ENCODE results near the gene PCDHA12.
"Not testable (repeated sequence)": the region's sequence is repeated elsewhere in the genome, so short reads cannot be mapped to it uniquely, and the experiment has no call there.

Gene PCDHA12

GRCh38 chr5:140875085-140876065 is at the start of gene PCDHA12:
PCDHA12 (plus strand) TSS chr5:140875308; CDS start chr5:140875473, 165 bp downstream.
- no peak for DNase-seq (ENCODE audit: low read depth)
- TF ChIP-seq, protein P1, sequence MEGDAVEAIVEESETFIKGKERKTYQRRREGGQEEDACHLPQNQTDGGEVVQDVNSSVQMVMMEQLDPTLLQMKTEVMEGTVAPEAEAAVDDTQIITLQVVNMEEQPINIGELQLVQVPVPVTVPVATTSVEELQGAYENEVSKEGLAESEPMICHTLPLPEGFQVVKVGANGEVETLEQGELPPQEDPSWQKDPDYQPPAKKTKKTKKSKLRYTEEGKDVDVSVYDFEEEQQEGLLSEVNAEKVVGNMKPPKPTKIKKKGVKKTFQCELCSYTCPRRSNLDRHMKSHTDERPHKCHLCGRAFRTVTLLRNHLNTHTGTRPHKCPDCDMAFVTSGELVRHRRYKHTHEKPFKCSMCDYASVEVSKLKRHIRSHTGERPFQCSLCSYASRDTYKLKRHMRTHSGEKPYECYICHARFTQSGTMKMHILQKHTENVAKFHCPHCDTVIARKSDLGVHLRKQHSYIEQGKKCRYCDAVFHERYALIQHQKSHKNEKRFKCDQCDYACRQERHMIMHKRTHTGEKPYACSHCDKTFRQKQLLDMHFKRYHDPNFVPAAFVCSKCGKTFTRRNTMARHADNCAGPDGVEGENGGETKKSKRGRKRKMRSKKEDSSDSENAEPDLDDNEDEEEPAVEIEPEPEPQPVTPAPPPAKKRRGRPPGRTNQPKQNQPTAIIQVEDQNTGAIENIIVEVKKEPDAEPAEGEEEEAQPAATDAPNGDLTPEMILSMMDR (IDR thresholded peaks at IDR 0.05; ENCODE audit: low read depth, low read length, missing control alignments) = no peak
- H3K4me3 ChIP-seq (ENCODE audit: low read depth, low read length) = no peak within 1 kb of the TSS

DNA sequence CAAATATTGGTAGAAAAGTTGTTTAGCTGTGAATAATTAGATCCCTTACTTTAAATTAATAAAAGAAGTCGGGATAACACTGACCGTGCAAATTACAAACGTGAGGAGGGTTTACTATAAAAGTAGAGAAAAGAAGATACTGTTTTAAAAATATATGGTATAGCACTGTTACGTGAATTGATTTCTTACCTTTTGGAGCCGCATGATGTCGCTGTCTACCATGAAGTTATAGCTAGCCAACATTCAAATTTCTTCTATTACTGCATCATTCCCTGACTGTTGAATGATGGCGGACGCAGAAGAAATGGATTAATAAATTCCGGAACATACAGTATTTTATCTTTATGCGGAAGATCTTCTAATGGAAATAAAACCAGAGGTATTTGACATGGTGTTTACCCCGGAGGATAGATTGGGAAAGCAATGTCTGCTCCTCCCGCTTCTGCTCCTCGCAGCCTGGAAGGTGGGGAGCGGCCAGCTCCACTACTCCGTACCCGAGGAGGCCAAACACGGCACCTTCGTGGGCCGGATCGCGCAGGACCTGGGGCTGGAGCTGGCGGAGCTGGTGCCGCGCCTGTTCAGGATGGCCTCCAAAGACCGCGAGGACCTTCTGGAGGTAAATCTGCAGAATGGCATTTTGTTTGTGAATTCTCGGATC is 47.3 kb upstream of the PCDHA12 start, which contains the start of gene PCDHA6:
Gene PCDHA6 (plus strand): TSS at position 257 of the 658 bp plus-strand sequence. CDS start 132 bp downstream, at position 389.
- TF ChIP-seq, protein P1 (IDR thresholded peaks at IDR 0.05; ENCODE audit: low read depth, low read length, missing control alignments) = no peak
- DNase-seq (ENCODE audit: low read depth) = no peak
- H3K4me3 ChIP-seq (ENCODE audit: low read depth, low read length) = no peak within 1 kb of the TSS

- no peak overlapping the region for H3K4me3 ChIP-seq (ENCODE audit: low read depth, low read length)
- no peak for DNase-seq (ENCODE audit: low read depth)
- TF ChIP-seq, protein P1 (IDR thresholded peaks at IDR 0.05; ENCODE audit: low read depth, low read length, missing control alignments) = no peak
Observed at GRCh38 chr5:140828362-140828737, 46.8 kb upstream of the PCDHA12 start.

DNA sequence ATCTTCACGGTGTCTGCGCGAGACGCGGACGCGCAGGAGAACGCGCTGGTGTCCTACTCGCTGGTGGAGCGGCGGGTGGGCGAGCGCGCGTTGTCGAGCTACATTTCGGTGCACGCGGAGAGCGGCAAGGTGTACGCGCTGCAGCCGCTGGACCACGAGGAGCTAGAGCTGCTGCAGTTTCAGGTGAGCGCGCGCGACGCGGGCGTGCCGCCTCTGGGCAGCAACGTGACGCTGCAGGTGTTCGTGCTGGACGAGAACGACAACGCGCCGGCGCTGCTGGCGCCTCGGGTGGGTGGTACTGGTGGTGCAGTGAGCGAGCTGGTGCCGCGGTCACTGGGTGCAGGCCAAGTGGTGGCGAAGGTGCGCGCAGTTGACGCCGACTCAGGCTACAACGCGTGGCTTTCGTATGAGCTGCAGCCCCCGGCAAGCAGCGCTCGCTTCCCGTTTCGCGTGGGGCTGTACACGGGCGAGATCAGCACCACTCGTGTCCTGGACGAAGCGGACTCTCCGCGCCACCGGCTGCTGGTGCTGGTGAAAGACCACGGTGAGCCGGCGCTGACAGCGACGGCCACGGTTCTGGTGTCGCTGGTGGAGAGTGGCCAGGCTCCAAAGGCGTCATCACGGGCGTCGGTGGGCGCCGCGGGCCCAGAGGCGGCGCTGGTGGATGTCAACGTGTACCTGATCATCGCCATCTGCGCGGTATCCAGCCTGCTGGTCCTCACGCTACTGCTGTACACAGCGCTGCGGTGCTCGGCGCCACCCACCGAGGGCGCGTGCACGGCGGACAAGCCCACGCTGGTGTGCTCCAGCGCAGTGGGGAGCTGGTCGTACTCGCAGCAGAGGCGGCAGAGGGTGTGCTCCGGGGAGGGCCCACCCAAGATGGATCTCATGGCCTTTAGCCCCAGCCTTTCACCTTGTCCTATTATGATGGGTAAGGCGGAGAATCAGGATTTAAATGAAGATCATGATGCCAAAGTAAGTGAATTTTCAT is 45.3 kb upstream of the PCDHA12 start:
- not testable (repeated sequence) for DNase-seq (ENCODE audit: low read depth); H3K4me3 ChIP-seq (ENCODE audit: low read depth, low read length)

- DNase-seq (ENCODE audit: low read depth) = no peak
- TF ChIP-seq, protein P1 (IDR thresholded peaks at IDR 0.05; ENCODE audit: low read depth, low read length, missing control alignments) = no peak
- no peak within 1 kb of the TSS for H3K4me3 ChIP-seq (ENCODE audit: low read depth, low read length)
Observed at GRCh38 chr5:140833993-140834392, 41.1 kb upstream of the PCDHA12 start, which contains the start of gene PCDHA7. PCDHA7 (plus strand) TSS chr5:140834269; CDS start chr5:140834384, 115 bp downstream.

GRCh38 chr5:140834439-140835008 is 40.6 kb upstream of the PCDHA12 start:
- DNase-seq (ENCODE audit: low read depth); H3K4me3 ChIP-seq (ENCODE audit: low read depth, low read length): not testable (repeated sequence)
